Activated CD4-positive, alpha-beta T cell treated with anti-CD3 and anti-CD28 coated beads for 24 hours (primary cell): ENCODE results near the gene LRRC15.

Experiments used
- DNase-seq, 2 donors: peaks; one replicate each; pipeline ENCODE4 v3.0.0-alpha.2; 2020; ENCODE audit warnings: low read depth in 2 of 2

Gene LRRC15

DNA sequence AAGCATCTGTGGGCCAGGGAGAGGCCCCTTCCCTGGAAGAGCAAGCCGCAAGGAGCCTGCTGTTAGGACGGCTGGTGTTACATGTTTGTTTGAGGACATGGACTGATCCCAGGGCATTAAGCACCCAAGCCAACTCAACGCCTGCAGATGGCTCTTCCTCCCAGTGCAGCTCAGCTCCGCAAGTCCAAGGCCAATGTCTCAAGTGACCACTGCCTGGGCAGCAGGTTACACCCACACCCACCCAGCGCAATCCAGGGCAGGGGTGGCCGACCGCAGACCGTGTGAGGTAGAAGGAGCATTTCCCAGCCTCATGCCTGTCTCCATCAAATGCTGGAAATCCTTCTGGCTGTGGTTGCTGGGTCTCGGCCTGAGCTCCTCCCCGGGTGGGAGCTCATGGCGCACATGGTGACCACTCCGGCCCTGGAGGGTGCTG is 15.0 kb upstream of the LRRC15 start:
- DNase-seq = no peak

DNA sequence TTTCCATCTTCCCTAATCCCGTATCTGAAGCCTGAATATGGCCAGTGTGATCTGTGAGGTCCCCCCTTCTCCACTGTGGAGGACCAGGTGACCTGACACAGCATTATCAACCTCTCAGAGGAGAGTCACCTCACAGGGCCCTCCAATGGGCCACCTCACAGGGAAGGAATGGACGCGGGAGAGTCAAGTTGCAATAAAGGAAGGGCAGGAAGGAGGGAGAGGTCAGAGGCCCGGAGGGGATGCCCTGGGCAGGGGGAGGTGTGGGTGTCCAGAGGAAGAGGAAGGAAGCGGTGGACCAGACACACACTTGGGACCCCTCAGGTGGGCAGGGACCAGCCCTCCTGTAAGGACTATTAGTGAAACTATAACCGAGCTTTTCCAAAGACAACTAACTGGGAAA is 14.6 kb upstream of the LRRC15 start:
- no peak for DNase-seq

DNA sequence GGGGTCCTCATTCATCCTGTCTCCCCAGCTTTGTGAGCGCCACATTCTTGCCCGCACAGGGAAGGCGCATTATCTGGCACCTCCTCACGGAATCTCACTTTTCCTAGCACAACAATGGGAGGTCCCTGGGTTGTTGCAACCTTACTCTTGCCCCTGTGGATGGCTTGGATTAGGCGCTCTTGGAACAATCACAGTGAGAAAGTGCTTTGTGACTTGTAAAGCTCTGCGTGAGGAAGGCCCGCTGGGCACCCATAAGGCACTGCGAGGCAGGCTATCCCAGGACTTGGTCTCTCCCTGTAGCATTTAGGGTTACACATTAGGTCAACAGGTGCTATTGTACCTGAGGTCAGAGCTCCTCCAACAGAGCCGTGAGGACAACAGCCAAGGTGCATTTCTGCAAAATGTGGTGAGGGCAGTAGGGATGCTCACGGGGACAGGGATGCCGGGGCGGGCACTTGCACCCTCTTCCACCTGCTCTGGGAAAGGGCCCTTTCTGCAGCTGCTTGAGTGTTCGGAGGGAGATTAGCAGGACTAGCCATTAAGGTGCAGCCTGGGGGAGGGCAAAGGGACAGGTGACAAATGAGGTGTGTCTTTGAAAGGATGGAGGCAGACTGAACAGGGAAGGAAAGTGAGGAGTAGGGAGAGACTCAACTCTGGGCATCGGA is 13.9 kb upstream of the LRRC15 start:
- DNase-seq = no peak

DNA sequence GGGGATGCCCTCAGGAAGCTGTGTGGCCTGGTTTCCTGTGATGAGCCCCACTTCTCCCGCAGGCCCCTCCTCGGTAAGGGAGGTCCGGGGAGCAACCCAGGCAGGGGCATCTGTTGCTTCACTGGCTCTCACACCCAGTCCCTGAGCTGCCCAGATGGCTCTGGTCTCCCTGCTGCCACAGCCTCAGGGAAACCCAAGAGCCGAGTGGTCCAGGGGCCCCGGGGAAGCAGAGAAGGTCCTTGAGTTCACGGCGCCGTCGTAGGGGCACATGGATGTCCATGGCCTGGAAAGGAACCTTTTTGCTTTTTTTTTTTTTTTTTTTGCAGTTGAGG is 13.3 kb upstream of the LRRC15 start:
- no peak for DNase-seq

DNA sequence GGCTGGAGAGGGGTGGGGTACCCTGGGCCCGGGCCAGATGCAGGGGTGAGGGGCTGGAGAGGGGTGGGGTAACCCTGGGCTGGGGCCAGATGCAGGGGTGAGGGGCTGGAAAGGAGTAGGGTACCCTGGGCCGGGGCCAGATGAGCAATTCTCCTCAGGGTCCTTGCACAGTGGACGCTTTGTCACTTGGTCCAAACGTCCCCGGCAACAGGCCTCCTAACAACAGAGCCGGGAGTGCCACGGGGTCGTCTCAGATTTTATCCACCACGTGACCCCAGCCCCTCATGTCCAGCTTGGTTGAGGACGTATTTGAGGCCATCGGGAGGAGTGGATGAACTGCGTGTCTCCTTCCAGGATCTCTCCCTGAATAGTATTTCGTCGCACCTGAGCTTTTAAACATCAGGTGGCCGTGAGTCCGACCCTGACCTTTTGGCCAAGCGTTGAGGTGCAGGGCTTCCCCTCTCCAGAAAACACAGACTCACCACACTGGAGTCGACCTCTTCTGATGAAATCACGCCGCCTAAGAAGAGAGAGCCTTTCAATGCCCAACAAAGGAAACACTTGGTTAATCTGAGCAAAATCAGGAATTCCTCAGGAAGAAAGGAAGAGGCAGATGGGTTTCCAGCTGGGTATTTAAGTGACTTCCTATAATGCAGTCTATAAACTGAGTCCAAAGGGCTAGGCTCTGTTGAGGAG is 12.8 kb upstream of the LRRC15 start:
- DNase-seq = no peak

DNA sequence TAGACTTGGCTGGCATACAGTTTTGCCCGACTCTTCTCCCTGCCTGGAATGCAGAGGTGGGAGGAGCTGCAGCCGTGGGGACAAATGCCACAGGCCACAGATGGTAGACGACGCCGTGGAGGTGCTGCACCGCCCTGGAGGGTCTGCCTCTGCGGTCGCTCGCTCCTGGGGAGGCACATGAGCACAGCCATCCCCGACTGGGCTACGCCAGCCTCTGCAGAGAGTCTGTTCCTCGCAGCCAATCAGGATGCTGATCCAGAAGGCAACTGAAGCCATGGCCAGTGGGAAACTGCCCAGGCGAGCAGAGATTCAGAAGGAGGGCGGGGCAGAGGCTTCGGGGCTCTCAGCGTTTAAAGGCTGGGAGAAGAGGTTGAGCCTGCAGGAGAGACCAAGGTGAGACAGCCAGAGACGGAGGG is 11.9 kb upstream of the LRRC15 start:
- DNase-seq = no peak

DNA sequence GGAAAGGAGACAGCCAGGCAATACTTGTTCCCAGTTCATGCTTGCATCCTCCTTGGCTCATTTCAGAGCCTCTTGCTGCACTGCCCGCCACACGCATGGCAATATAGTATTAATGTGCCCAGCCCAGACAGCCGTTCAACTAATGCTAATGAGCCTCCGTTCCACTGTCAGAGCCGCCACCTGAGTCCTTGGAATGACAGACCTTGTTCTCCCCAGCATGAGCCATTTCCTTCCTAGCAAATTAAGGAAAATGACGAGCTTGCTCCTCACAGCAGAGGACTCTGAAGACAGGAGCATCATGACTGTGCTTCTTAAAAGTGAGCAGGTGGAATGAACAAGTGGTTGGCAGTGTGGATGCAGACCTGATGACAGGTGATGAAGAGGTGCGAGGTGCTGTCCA is 10.8 kb upstream of the LRRC15 start:
- DNase-seq = no peak

DNA sequence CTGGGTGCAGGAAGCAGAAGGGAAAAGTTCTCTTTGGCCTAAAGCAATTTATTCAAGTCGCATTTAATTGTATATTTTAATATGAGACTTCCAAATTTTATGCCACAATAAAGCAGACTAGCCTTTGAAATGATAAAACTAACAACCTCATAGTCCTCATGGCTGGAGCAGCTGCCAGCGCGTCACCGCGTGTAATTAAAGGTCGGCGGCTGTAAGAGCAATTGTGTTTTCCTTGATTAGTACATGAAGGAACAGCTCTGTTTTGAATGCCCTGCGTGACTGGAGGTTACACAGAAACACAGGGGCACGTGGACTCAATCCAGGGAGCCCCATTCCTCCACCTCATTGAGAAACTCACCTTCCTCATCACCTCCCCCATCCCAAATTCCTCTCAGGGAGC is 10.1 kb upstream of the LRRC15 start:
- no peak for DNase-seq

DNA sequence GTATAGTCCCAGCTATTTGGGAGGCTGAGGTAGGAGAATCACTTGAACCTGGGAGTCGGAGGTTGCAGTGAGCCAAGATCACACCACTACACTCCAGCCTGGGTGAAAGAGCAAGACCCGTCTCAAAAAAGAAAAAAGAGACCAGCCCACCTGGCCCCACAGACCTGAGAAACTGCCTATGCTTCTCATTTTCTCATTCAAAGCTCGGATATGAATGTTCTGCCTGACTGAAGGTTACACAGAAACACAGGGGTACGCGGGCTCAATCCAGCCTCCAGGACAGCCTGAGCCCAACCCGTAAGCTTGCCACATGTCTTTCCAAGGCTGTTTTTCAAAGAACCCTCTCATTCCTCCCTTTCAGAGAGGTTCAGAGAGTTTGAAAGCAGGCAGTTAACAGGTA is 9.7 kb upstream of the LRRC15 start:
- no peak for DNase-seq

DNA sequence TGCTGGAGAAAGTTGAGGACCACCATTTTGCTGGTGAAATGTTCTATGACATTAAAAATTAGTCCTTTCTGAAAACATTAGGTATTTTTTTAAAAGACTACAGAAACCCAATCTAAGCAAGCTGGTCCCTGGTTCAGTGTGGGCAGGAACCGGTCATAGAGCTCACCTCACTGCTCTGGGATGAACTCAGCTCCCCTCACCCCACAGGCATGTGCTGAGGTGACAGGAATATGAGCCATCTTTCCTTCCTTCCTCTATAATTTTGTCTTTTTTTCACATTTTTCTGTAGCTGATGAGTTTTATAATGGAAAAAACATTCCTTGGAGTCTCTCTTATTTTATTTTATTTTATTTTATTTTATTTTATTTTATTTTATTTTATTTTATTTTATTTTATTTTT is 8.2 kb upstream of the LRRC15 start:
- DNase-seq = no peak

DNA sequence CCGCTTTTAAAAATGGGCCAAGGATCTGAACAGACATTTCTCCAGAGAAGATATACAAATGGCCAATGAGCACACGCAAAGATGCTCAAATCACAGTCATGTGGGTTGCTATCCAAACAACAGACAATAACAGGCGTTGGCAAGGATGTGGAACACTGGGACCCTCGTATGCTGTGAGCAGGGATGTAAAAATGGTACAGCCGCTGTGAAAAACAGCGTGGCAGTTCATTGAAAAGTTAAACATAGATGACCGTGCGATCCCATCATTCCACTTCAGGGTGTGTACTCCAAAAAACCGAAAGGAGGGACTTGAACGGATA is 6.7 kb upstream of the LRRC15 start:
- no peak for DNase-seq

DNA sequence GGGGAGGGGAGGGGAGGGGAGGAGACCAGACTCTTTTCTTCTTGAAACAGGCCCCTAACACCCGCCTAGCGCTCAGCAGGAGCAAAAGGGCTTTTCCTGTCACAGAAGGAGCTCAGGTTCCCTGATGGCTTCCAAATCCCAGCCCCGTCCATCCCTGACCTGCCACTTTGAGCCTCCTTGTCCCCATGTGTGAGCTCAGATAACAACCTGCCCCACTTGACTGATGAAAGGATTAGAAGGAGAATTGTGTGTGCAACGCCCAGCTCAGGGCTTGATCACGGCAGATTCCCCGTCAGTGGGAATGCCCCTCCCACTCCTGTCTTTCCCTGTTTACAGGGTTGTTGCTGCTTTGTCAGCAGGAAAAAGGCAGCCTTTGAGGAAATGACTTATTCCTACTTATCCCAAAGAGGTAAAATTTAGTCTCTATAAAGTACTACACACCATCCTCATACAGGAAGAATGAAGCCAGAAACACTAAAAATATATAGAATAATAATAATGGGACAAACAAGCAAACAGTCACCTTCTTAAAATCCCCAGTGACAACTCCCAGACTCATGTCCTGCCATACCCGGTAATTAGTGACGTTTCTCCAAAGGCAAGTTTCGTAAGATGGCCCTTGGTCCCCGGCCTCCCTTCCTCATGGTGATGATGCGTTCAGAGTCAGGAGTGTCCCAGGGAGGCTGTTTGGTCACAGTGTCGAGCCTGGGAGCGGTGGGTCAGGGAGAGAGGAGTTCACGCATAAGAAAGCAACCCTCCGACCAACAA is 6.1 kb upstream of the LRRC15 start:
- no peak for DNase-seq

DNA sequence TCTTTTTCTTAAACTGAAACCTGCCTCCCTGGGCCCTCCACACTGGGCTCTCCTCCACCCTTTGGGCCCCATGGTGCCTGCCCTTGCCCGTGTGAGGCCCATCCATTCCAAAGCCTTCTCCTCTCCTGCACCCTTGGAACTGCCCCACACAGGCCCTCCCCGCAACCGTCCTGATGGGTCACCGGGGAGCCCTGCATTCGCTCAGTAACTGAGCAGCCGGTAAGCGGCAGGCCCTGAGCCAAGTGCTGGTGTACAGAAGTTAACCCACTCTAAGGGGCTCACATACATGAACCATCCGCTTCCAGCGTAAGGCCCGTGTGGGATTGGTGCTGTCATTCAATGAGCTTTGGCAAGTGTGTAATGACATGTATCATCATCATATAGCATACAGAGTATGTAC is 5.4 kb upstream of the LRRC15 start:
- DNase-seq = no peak

DNA sequence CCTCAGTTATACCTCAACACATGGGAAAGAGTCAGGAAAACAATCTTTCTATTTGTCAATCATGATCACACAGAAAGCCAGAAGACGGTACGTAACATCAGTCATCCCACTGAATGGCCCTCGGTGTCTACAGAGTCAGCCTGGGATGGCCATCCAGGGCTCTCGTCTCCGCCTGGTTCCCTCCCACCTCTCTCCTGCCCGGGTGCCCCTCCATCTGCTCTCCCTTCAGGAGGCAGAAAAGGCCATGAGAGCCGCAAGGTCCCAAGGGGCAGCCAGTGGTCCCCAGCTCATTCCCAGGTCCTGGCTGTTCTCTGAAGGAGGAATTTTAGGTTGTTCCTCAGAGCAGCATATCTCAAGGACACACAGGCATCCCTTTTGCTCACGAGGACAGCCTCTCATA is 4.4 kb upstream of the LRRC15 start:
- DNase-seq = no peak

DNA sequence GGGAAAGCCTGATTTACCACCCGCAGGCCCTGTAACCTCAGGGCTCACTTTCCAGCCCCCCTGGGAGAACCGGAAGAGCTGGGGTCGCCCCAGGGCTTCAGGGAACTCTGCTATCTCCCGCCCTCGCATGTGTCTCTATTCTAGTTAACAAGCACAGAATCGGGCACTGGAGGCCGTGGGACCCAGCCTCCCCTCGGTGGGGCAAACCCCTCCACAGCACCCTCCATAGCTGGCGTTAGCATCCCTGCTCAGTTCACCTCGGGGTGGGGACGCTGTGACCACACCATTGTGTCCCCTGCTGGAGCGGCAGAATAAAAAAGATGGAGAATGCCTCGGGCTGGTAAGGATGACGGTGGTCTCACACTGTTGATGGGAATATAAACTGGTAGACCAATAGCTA is 3.5 kb upstream of the LRRC15 start:
- no peak for DNase-seq

DNA sequence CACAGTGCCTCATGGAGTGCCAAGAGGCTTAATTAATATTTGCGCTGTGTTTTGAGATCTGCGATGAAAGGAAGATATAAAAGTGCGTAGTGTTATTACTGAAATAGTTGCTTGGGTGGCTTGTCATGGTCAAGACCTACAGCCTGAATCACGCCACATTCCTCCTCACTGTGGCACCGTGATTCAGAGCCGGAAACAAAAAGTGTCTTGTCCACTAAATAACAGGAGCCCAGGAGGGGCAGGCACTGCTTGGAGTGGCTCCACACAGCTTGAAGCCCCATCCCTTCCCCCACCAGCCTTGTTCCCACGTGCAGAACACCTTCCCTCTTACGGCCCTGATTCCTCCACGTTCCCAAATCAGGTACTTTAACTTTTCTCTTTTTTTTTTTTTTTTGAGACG is 1.2 kb upstream of the LRRC15 start:
- DNase-seq = no peak

DNA sequence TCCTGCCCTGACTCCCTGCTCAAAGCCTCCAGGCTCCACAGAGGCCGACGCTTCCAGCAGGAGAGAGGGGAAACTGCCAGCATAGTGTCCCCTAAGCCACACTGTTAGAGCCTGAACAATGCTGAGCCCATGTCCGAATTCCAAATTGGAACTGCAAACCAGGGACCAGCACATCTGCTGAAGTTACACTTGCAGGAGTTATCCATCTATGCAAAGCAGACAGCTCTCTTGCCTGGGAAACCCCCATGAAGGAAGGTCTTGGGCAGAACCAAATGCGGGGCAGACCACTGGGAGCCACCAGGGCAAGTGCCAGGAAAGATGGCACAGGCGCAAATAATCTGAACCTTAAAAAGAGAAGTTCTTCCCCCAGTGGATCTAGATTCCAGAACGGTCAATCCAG is 625 bp downstream of the LRRC15 start:
- DNase-seq = no peak

DNA sequence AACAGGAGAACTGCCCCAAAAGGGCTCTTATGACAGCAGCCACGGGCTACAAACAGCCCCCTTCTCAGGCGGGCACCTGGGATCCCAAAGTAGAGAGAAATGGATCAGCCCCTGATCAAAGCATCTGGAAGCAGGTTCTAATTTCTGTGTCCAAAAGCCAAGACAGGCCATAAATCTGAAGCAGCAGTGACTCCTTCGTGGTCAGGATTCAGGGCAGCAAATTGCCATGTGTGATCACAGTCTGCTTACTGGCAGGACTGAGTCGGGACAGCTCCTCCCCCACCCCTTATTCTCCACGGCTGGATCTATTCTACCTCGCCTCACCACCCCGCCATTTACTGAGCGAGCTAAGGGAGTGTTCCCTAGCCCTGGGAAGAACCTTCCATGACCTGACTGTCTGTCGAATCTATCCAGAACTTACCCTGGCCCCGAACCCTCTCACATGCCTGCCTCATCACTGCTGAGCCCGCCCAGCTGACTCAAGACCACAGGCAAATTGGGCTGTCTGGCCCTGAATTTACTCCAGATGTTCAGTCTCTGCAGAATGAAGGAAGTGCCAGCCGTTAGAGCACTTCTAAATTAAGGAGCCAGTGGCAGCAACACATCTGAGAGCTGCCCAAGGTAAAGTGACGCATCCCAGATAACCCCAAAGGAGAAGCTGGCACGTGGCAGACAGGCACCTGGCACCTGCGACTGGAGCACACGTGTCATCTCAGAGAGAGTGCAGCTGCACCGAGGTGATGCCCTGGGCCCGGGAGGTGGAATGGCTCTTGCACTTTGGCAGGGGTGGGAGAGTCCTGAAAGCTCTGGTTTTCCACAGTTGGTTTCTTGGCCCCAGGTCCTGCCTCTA is 1.3 kb downstream of the LRRC15 start:
- DNase-seq = no peak

DNA sequence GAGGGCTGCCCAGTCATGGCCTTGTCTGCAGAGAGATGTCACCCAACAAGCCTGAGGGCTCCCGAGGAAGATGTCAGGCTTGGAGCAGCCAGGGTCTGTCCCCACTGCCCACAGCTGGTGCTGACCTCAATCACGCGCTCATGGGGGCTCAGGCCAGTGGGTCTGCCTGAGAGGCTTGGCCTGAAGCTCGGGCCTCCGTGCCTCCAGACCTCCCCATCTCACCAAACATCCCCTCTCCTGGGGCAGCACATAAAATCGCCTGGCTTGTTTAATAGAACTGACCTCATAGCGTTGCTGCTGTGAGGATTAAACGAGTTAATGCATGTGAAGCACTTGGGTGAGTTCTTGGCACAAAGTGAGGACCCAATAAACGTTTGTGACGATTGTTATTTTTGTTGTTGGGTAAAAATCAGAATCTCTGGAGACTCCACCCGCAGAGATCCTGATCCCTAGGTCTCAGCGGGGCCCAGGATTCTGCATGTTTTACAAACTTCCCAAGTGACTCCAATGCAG is 3.5 kb downstream of the LRRC15 start:
- DNase-seq = no peak

DNA sequence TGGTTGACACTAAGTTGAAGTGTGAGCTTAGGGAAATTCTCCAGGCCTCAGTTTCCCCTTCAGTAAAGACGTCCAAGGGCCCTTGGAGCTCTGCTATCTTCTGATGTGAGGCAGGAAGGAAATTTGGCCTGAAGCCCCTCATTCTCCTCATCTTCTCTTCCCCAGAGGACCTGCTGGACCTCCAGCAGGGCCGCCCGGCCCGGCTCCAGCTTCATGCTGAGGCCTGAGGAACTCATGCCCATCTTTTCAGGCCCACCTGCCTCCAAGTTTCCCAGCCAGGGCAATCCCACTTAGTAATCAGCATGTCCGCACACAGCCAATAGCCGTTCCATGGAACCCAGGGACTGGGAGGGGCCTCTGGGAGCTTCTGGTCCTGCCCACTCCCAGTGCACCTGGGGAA is 4.0 kb downstream of the LRRC15 start:
- DNase-seq = no peak

DNA sequence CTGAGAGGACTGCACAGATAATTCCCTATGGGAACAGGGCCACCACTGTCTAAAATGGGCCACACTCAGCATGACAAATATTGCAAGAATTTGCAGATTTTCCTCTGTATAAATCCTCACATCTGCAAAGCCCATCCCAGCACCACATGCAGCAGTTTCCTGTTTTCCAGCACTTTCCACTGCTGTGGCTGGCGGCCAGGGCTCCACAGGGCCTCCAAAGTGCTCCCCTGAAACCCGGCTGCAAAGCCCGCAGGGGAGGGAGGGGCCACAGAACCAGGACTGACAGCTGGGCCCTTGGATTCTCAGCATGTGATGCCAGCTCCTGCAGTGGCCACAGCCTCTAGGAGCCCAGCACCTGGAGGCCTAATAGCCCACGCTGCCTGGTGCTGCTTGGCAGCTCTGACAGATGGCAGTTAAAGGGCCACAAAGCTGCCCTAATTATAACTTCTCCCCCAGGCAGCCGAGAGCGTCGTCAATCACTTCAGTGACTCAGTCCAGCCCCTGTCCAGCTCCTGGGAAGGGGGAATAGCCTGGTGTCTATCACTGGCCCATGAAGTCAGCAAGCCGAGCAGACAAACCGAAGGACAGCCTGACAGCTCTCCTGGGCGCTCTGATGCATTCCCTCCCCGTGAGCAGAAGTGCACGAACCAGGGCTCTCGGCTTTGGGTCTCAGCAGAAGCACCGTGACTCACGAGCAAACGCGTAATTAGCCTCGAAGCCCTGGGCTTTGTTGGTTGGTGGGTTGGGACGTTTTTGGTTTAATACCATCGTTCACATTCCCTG is 4.7 kb downstream of the LRRC15 start:
- no peak for DNase-seq

DNA sequence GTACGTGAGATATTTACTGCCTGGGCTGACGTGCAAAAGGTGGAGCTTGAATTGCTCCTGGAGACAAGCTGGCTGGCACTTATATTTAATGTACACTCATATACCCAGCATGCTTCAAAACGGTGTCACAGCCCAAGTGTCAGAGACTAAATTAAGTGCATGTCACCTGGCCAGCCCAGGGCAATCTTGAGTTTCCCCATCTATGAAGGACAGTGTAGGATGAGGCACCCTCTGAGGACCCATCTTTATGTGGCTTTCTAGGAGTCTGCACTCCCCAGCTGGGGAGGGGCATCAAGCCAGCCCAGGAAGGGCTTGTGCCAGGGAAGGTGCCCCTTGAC is 5.3 kb downstream of the LRRC15 start:
- no peak for DNase-seq
